ENCODE data around the gene HECW1.

DNA sequence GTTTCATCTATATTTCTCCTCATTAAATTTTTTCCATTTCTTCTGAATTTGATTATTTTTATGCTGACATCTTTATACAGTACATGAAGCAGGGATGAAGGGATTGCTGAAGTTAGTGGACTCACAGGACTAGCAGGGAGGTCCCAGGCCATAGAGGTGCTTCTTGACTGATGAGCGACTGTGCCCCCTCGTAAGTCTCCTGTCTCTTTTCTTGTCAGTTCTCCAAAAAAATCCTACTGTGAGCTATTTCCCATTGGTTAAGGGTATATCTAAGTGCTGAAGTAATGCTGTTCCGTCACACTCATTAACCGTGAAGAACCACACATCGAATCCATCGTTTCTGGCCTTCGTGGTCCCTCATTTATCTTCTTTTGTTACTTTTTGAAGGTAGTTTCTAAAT is 27.7 kb downstream of the HECW1 start:
- TF ChIP-seq, protein P1, sequence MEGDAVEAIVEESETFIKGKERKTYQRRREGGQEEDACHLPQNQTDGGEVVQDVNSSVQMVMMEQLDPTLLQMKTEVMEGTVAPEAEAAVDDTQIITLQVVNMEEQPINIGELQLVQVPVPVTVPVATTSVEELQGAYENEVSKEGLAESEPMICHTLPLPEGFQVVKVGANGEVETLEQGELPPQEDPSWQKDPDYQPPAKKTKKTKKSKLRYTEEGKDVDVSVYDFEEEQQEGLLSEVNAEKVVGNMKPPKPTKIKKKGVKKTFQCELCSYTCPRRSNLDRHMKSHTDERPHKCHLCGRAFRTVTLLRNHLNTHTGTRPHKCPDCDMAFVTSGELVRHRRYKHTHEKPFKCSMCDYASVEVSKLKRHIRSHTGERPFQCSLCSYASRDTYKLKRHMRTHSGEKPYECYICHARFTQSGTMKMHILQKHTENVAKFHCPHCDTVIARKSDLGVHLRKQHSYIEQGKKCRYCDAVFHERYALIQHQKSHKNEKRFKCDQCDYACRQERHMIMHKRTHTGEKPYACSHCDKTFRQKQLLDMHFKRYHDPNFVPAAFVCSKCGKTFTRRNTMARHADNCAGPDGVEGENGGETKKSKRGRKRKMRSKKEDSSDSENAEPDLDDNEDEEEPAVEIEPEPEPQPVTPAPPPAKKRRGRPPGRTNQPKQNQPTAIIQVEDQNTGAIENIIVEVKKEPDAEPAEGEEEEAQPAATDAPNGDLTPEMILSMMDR (IDR thresholded peaks at IDR 0.05 in 4 of 5, conservative IDR thresholded peaks at IDR 0.05 in 1 of 5): no peak
- no peak for TF ChIP-seq POLR2A (IDR thresholded peaks at IDR 0.05)
